OCI-LY7 (cell line): Measurements from ENCODE around the gene HBQ1. TPM values are rescaled to one million over a fixed set of nuclear protein-coding genes. Genes with fewer than 3 reads are reported as not detected.
"Not testable (repeated sequence)": the region's sequence is repeated elsewhere in the genome, so short reads cannot be mapped to it uniquely, and the experiment has no call there.

Experiments used
- BruUV-seq: library from RNA; stranded (reverse); fragments of 400-500 nt; replicated peaks from 2 replicates; lab custom pipeline; 2021; lab: Mats Ljungman, UMichigan
- CTCF ChIA-PET: fragments of 300-600 bp; sonication (Branson Sonifier 250); formaldehyde crosslinking; loops from one replicate; lab custom pipeline; 2022; ENCODE audit warnings: antibody characterized with exemption; ENCODE audit not compliant: unreplicated experiment; lab: Charles Lee
- POLR2A ChIA-PET: fragments of 300-600 bp; sonication (Branson Sonifier 250); formaldehyde crosslinking; loops from one replicate; lab custom pipeline; 2022; ENCODE audit warnings: antibody characterized with exemption; lab: Charles Lee
- DNase-seq: peaks from one replicate; pipeline ENCODE4 v3.0.0-alpha.2; 2015; ENCODE audit warnings: low spot score
- H2AFZ ChIP-seq: fragments of 200-600 bp; sonication (generic), shearing (Covaris generic); 2 replicates; pipeline ENCODE4 v1.6.1; 2014; ENCODE audit warnings: mild to moderate bottlenecking, antibody characterized with exemption, low read length, moderate library complexity
- H3K27ac ChIP-seq: fragments of 200-600 bp; sonication (generic); 2 replicates; pipeline ENCODE4 v1.5.1; 2014; ENCODE audit warnings: mixed run types, low read depth, mild to moderate bottlenecking, moderate library complexity, low read length, inconsistent platforms; ENCODE audit not compliant: poor library complexity, severe bottlenecking
- H3K36me3 ChIP-seq: fragments of 200-600 bp; sonication (generic); 2 replicates; pipeline ENCODE4 v1.6.1; 2014; ENCODE audit warnings: mild to moderate bottlenecking, antibody characterized with exemption, low read length, moderate library complexity, mixed read lengths; ENCODE audit not compliant: insufficient read depth
- H3K4me1 ChIP-seq: fragments of 200-600 bp; sonication (generic); 2 replicates; pipeline ENCODE4 v1.5.1; 2014; ENCODE audit warnings: mild to moderate bottlenecking, low read length; ENCODE audit not compliant: insufficient read depth, poor library complexity, severe bottlenecking
- H3K4me2 ChIP-seq: fragments of 200-600 bp; sonication (generic); 2 replicates; pipeline ENCODE4 v1.6.1; 2014; ENCODE audit warnings: mild to moderate bottlenecking, low read length
- H3K4me3 ChIP-seq: fragments of 200-600 bp; sonication (generic); 2 replicates; pipeline ENCODE4 v1.5.1; 2014; ENCODE audit warnings: mild to moderate bottlenecking, low read depth, low read length; ENCODE audit not compliant: poor library complexity, severe bottlenecking
- H3K79me2 ChIP-seq: fragments of 200-600 bp; sonication (generic); 2 replicates; pipeline ENCODE4 v1.6.1; 2016; ENCODE audit warnings: low read depth, mild to moderate bottlenecking, low read length, moderate library complexity, mixed read lengths; ENCODE audit not compliant: insufficient read depth
- H3K9me2 ChIP-seq: fragments of 200-600 bp; sonication (generic); 2 replicates; pipeline ENCODE4 v1.6.1; 2016; ENCODE audit warnings: mild to moderate bottlenecking, low read length, mixed read lengths; ENCODE audit not compliant: insufficient read depth
- H3K9me3 ChIP-seq: fragments of 200-600 bp; sonication (generic); 2 replicates; pipeline ENCODE4 v1.6.1; 2014; ENCODE audit warnings: mild to moderate bottlenecking, mixed run types, low read length, mixed read lengths
- H4K20me1 ChIP-seq: fragments of 200-600 bp; sonication (generic); 2 replicates; pipeline ENCODE4 v1.6.1; 2014; ENCODE audit warnings: mild to moderate bottlenecking, antibody characterized with exemption, low read length, moderate library complexity, mixed read lengths; ENCODE audit not compliant: insufficient read depth
- CTCF ChIP-seq: fragments of 200-600 bp; sonication (generic); conservative IDR thresholded peaks from 2 replicates; pipeline ENCODE4 v1.5.1; 2014; ENCODE audit warnings: mild to moderate bottlenecking, antibody characterized with exemption, low read length, moderate library complexity, mixed read lengths
- EZH2phosphoT487 ChIP-seq: fragments of 200-600 bp; sonication (generic); IDR thresholded peaks from 2 replicates; pipeline ENCODE4 v1.6.1; 2018; ENCODE audit warnings: low read depth, borderline replicate concordance, mild to moderate bottlenecking, mixed run types, antibody characterized with exemption, low read length, moderate library complexity, mixed read lengths
- intact Hi-C: fragments of 100-400 bp; cut with micrococcal nuclease; formaldehyde crosslinking; loops from one replicate; pipeline ENCODE4 v1.10.0; 2022; ENCODE audit not compliant: unreplicated experiment
- total RNA-seq, 2 experiments: library from RNA; depleted of rRNA in 1 of 2; stranded (reverse); fragments of >200 nt in 1 of 2; shearing (Covaris generic) in 1 of 2; gene quantifications; 2 replicates each; pipeline ENCODE4 v1.2.3, GENCODE V29; 2014 to 2022

HBQ1 gene
- total RNA-seq, 2 experiments from 2014 or later: not detected

- Histone ChIP-seq H3K9me3 (no peaks in the 10 kb centered on the region), H3K27ac (no peak overlapping the region), H3K36me3 (no peaks in the 10 kb centered on the region), H2AFZ (no peak overlapping the region), H3K4me3 (no peak overlapping the region), H4K20me1 (no peaks in the 10 kb centered on the region), H3K4me2 (no peak overlapping the region), H3K9me2 (no peaks in the 10 kb centered on the region), H3K79me2 (no peaks in the 10 kb centered on the region), H3K4me1 (peaks cover 7% of the 10 kb centered on the region)
- DNase-seq: no peak
- intact Hi-C loops: no loop called here
- no peak for TF ChIP-seq EZH2phosphoT487
- no peak for TF ChIP-seq CTCF
- BruUV-seq: no TSS peak
- POLR2A ChIA-PET: no interaction called here
- CTCF ChIA-PET: no interaction called here
Measured at GRCh38 chr16:159136-159849, 21.0 kb upstream of the HBQ1 start.

GRCh38 chr16:160242-160641 lies 20.0 kb upstream of the HBQ1 start:
- CTCF ChIA-PET, H3K4me2 ChIP-seq, H3K79me2 ChIP-seq, H3K4me3 ChIP-seq, H4K20me1 ChIP-seq, BruUV-seq, DNase-seq, POLR2A ChIA-PET, H3K9me2 ChIP-seq, intact Hi-C loops, H3K9me3 ChIP-seq, H2AFZ ChIP-seq, H3K27ac ChIP-seq, H3K4me1 ChIP-seq, H3K36me3 ChIP-seq: not testable (repeated sequence)

GRCh38 chr16:160691-161190 lies 19.5 kb upstream of the HBQ1 start:
- H3K27ac ChIP-seq: no peak overlapping the region
- no peaks in the 10 kb centered on the region for H3K79me2 ChIP-seq
- H3K9me2 ChIP-seq: no peaks in the 10 kb centered on the region
- ChIA-PET CTCF (no interaction called here), POLR2A (no interaction called here)
- BruUV-seq: no TSS peak
- H3K4me2 ChIP-seq: no peak overlapping the region
- H4K20me1 ChIP-seq: no peaks in the 10 kb centered on the region
- intact Hi-C loops: no loop called here
- no peak overlapping the region for H2AFZ ChIP-seq
- no peaks in the 10 kb centered on the region for H3K36me3 ChIP-seq
- H3K4me3 ChIP-seq: no peak overlapping the region
- TF ChIP-seq EZH2phosphoT487: no peak
- TF ChIP-seq CTCF: no peak
- H3K4me1 ChIP-seq: no peaks in the 10 kb centered on the region
- no peaks in the 10 kb centered on the region for H3K9me3 ChIP-seq
- DNase-seq: no peak
